Measurements from ENCODE around the gene TMEM260.

DNA sequence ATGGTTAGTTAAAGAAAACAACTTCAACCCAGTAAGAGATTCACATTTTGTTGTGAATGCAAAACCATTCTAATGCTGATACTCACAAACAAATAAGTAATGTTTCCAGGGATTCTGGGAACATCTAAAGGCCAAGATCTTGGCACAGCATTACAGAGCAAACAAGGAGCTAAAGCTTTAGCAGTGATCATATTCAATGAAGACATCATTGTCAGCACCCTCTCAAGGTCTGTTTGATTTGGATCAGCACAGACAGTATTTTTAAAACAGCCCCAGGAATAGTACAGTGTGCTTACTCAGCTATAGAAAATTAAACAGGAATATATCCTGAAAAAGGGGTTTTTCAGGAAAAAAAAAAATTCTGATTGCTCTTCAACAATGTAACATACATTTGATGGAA is 71.4 kb downstream of the TMEM260 start:
- TF ChIP-seq, protein P1, sequence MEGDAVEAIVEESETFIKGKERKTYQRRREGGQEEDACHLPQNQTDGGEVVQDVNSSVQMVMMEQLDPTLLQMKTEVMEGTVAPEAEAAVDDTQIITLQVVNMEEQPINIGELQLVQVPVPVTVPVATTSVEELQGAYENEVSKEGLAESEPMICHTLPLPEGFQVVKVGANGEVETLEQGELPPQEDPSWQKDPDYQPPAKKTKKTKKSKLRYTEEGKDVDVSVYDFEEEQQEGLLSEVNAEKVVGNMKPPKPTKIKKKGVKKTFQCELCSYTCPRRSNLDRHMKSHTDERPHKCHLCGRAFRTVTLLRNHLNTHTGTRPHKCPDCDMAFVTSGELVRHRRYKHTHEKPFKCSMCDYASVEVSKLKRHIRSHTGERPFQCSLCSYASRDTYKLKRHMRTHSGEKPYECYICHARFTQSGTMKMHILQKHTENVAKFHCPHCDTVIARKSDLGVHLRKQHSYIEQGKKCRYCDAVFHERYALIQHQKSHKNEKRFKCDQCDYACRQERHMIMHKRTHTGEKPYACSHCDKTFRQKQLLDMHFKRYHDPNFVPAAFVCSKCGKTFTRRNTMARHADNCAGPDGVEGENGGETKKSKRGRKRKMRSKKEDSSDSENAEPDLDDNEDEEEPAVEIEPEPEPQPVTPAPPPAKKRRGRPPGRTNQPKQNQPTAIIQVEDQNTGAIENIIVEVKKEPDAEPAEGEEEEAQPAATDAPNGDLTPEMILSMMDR (IDR thresholded peaks at IDR 0.05), result no peak
- TF ChIP-seq POLR2AphosphoS5 (IDR thresholded peaks at IDR 0.05) (no peak), POLR2A (IDR thresholded peaks at IDR 0.05) (no peak)

Data from prostate gland (tissue), 2 donors.